DMS153 treated with DMSO at 0.1 percent for 48 hours (cell line): ENCODE measurements around the gene FGGY.
"Not testable (repeated sequence)": the region's sequence is repeated elsewhere in the genome, so short reads cannot be mapped to it uniquely, and the experiment has no call there.

Source experiments
- DNase-seq: peaks from one replicate; lab custom pipeline; 2025; ENCODE audit not compliant: unreplicated experiment; lab: John Stamatoyannopoulos, UW

FGGY gene

DNA sequence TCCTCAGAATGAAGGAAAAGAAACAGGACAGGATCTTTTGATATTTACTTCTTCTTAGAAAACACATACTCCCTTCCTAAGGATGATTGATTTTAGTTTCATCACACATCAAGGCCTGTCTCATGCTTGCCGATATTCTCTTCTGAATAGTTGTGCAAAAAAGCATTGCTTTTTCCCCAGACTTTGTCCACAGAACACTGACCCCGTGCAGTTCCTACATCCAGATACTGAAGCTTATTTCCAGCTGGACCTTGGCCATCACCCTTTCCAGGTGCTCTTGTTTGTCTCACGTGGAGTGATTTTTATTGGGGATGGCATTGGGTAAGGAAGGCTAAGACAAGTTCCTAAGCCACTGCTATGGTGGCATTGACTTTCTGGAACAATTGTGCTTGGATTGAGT lies 320.5 kb downstream of the FGGY start:
- no peak for DNase-seq

DNA sequence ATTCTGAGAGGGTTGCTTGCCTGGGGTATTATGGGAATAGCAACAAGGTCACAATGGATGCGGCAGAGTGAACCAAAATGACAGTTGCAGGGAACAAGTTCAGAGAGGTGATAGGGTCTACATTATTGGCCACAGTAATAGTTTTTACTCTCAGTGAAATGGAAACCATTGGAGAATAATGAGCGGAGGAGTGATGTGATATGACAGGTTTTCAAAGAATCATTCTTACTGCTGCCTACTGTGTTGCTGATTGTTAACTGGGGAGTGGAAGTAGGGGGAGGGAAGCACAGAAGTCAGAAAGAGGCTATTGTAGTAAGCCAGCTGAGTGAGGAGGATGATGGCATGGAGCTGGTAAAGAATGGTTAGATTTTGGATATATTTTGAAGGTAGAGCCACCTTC lies 322.7 kb downstream of the FGGY start:
- no peak for DNase-seq

GRCh38 chr1:59625384-59625783 lies 328.5 kb downstream of the FGGY start:
- DNase-seq: no peak

DNA sequence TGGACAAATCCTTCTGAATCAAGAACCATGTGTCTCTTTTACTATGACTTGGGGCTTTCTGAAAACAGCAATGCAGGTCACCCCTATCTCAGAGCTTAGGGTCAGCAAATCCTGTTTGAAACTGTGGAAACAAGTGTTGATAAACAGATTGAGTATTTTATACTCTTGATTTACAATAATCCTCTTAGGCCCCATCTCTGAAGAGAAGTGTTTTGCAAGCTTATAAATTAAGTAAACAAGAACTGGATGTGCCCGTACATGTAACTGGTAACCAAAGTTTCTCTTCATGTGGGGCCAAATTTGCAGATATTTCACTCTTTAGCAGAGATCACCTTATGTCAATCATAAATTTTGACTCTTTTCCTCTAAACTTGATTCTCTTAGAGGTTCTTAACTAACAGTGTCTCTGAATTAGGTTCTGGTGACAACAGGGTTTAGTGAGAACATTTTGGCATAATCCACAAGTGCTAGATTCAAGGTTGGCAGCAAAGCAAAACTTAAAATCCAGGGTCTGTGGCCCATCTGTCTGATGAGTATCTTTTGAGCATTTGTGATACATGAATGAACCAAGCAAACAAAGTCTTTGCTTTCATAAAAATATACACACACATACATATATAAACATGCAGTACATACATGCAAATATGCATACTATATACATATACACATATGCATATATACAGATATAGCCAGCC lies 334.8 kb downstream of the FGGY start:
- no peak for DNase-seq

GRCh38 chr1:59635097-59635496 lies 338.2 kb downstream of the FGGY start:
- no peak for DNase-seq

DNA sequence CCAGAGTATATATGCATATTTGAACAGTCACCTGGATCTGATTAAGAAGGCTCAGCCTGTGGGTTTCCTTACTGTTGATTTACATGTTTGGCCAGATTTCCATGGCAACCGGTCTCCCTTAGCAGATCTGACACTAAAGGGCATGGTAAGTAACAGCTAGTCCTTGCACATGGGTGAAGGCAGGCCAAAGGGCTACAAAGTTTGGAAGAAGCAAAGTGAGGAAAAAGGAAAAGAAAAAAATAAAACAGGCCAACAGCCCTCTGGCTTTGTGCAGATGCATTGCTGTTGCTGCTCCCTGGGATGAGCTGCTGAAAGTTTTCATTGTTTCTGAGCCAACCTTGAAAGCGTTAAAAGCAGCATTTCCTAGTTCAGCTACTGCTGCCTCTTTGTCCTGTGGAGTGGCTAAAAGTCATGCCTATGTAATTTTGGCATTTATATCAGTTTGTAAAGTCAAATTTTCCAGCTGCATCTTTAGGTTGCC lies 341.4 kb downstream of the FGGY start:
- DNase-seq: no peak

GRCh38 chr1:59639266-59639665 lies 342.4 kb downstream of the FGGY start:
- DNase-seq: no peak

DNA sequence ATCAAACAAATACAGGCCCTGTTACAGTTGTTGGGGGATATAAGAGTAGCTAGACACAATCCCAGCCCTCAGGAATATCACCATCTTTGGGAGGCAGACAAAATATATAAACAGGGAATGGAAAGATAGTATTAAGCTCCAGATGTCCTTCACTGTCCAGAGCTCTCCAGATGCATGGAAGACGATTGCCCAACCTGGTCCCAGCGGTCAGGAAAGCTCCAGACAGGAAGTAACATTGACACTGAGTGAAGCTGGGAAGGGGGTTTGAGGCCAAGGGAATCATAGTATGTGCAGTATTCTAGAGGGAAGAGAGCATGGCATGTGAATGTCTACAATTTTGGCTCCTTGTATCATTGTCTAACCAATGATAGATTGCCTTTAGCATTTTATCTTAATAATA lies 344.0 kb downstream of the FGGY start:
- no peak for DNase-seq

GRCh38 chr1:59641836-59642235 lies 344.9 kb downstream of the FGGY start:
- no peak for DNase-seq

DNA sequence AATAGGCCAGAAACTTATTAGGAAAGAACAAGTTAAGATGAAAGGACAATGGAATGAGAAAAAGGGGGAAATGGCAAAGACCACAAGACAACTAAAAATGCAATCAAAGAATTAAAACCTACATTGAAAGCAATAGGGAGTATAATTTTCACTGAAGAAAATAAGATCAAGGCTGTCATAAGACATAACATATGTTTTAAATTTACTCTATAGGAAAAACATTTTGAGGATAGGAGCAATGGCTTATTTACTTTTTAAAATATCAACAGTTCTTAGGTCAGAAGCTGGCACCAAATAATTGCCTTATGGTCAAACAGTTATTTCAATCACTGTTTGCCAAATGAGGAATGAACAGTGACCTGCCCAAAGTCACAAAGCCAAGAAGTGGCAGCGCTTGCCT lies 346.6 kb downstream of the FGGY start:
- no peak for DNase-seq

DNA sequence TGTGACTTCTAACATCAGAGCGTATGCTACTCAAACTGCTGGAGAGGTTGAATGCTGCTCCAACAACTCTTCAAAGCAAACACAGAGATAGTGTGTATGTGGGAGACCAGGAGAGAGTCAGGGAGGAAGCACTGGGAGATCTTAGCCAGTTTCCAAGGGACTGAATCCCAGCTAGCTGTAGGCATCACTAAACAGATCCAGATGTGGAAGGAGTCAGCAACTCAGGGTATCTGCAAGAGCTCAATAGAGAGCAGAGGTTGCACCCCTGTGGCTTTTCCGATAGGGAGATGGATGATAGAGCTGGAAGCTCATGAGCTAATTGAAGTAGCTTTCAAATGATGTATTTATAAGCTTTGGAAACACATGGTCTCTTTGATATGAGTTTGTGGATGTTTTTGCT lies 349.0 kb downstream of the FGGY start:
- DNase-seq: no peak

DNA sequence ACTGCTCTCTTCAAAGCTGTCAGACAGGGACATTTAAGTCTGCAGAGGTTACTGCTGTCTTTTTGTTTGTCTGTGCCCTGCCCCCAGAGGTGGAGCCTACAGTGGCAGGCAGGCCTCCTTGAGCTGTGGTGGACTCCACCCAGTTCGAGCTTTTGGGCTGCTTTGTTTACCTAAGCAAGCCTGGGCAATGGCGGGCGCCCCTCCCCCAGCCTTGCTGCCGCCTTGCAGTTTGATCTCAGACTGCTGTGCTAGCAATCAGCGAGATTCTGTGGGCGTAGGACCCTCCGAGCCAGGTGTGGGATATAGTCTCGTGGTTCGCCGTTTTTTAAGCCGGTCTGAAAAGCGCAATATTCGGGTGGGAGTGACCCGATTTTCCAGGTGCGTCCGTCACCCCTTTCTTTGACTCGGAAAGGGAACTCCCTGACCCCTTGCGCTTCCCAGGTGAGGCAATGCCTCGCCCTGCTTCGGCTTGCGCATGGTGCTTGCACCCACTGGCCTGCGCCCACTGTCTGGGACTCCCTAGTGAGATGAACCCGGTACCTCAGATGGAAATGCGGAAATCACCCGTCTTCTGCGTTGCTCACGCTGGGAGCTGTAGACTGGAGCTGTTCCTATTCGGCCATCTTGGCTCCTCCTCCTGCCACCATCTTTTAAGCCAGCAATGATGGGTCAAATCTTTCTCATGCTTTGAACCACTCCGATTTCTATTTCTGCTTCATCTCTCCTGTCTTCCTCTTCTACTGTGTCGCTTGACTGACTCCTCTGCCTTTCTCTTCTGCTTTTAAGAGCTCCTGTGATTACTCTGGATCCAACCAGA lies 356.5 kb downstream of the FGGY start:
- DNase-seq: not testable (repeated sequence)

DNA sequence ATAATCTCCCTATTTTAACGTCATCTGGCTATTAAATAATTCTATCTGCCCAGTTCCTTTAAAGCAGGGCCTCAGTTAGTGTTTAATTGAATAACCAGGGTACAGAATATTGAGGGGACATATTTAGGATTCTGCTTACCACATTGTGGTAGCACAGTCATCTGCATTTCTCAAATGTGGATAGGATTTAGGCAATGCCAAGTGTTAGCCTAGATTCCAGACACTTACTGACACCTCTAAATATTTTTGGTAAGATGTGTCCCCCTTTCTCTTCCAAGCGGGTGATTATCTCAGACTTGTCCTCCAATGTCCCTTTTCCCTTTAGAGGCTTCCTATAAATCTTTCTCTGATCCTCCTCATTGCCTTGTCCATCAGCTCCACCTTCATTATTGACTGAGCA lies 357.1 kb downstream of the FGGY start:
- DNase-seq: no peak

- DNase-seq: no peak
These were observed 361.1 kb downstream of the FGGY start for GRCh38 chr1:59657873-59658465.

- no peak for DNase-seq
These were observed 367.3 kb downstream of the FGGY start for GRCh38 chr1:59664166-59664565.

DNA sequence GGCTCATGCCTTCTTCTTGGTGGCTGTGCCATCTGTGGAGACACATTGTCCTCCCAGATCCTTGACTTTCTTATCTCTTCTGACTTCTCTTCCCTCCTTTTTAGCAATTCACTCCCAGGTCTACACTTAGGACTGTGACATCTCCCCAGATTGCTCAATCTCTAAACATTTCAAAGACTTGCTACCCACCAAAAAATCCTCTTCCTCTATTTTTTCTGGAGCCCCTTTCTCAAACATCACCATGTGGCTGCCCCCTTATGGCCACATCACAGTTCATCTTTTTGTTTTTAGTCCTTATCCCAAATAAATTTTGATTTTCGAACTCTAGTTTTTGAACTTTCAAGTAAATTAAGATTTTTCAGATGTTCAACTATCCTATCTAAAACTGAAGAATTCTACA lies 369.2 kb downstream of the FGGY start:
- DNase-seq: no peak

GRCh38 chr1:59667020-59667419 lies 370.1 kb downstream of the FGGY start:
- no peak for DNase-seq

- no peak for DNase-seq
These were observed 372.9 kb downstream of the FGGY start for GRCh38 chr1:59669752-59670312.

GRCh38 chr1:59670662-59671061 lies 373.8 kb downstream of the FGGY start:
- DNase-seq: no peak

GRCh38 chr1:59671066-59671952 lies 374.4 kb downstream of the FGGY start:
- no peak for DNase-seq

DNA sequence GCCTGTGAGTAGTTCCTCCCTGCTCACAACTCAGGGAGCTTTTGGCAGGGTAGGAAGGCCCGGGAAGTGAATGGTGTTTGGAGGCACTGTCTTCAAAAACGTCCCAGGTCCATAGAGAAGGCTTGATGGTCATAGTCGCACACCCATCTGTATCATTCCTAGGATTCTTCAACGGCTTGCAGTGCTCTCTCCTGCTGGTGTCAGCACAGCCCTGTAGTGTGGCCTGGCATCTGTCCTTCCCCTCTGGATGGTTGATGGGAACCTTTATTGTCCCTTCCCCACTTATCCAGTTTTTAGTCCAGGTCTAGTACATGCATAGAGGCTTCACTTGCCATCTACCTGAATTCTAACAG lies 375.0 kb downstream of the FGGY start:
- DNase-seq: no peak
